ENCODE measurements around the gene IL17RA.

GRCh38 chr22:17093081-17093480, 8.3 kb downstream of the IL17RA start:
- TF ChIP-seq POLR2A (IDR thresholded peaks at IDR 0.05; ENCODE audit: low read depth, low read length), result no peak
- no peak for TF ChIP-seq CTCF (conservative IDR thresholded peaks at IDR 0.05; ENCODE audit: low read depth, low read length)
- TF ChIP-seq BHLHE40 (IDR thresholded peaks at IDR 0.05; ENCODE audit: low read depth, low read length), result no peak
- TF ChIP-seq MXI1 (IDR thresholded peaks at IDR 0.05; ENCODE audit: borderline replicate concordance, low read depth, low read length), result no peak
- TF ChIP-seq MAFK (IDR thresholded peaks at IDR 0.05; ENCODE audit: low read depth, low read length), result no peak
- no peak for TF ChIP-seq RAD21 (IDR thresholded peaks at IDR 0.05; ENCODE audit: low read length)
- no peak for TF ChIP-seq NFE2L2 (IDR thresholded peaks at IDR 0.05; ENCODE audit: low read depth, low read length)
- TF ChIP-seq CEBPB (IDR thresholded peaks at IDR 0.05; ENCODE audit: low read depth, low read length), result no peak
- no peak for TF ChIP-seq USF2 (IDR thresholded peaks at IDR 0.05; ENCODE audit: low read depth, low read length)
- TF ChIP-seq RCOR1 (IDR thresholded peaks at IDR 0.05; ENCODE audit: insufficient replicate concordance, low read length), result no peak
- TF ChIP-seq ELK1 (IDR thresholded peaks at IDR 0.05; ENCODE audit: borderline replicate concordance, low read depth, low read length), result no peak
- no peak for TF ChIP-seq SMC3 (IDR thresholded peaks at IDR 0.05; ENCODE audit: low read depth, low read length)
